Peyer's patch (tissue), 4 donors: Measurements from ENCODE around the gene MSI2. TPM values are rescaled to one million over a fixed set of nuclear protein-coding genes. Genes with fewer than 3 reads are reported as not detected.

Experiments used
- DNase-seq, 3 donors: peaks; one replicate each; pipeline ENCODE4 v3.0.0-alpha.2; 2017 to 2019
- H3K27ac ChIP-seq, 4 donors: fragments of 200-600 bp; sonication (generic); one replicate each; pipeline ENCODE4 v1.5.1; 2016 to 2019
- H3K27me3 ChIP-seq, 2 donors: fragments of 200-600 bp; sonication (generic); one replicate each; pipeline ENCODE4 v1.5.1; 2019
- H3K36me3 ChIP-seq, 3 donors: fragments of 200-600 bp; sonication (generic); one replicate each; pipeline ENCODE4 v1.5.1; 2016 to 2019
- H3K4me1 ChIP-seq, 4 donors: fragments of 200-600 bp; sonication (generic); one replicate each; pipeline ENCODE4 v1.5.1; 2016 to 2019
- H3K4me3 ChIP-seq, 4 donors: fragments of 200-600 bp; sonication (generic); 1 replicate in 3 of 4; 2 replicates in 1 of 4; pipeline ENCODE4 v1.5.1; 2016 to 2019; ENCODE audit warnings: mild to moderate bottlenecking in 1 of 4
- H3K9me3 ChIP-seq, 4 donors: fragments of 200-600 bp; sonication (generic); one replicate each; pipeline ENCODE4 v1.5.1; 2016 to 2019; ENCODE audit warnings: mild to moderate bottlenecking in 1 of 4
- POLR2A ChIP-seq, 2 donors: fragments of 450-650 bp; IDR thresholded peaks; one replicate each; pipeline ENCODE4 v1.5.1; 2017; ENCODE audit warnings: antibody characterized with exemption in 2 of 2, mild to moderate bottlenecking in 2 of 2, moderate library complexity in 2 of 2
- total RNA-seq, 4 donors: library from RNA; depleted of rRNA; stranded (reverse); fragments of >200 nt; gene quantifications; one replicate each; pipeline ENCODE4 v1.1.0, GENCODE V29; 2016
- TF ChIP-seq, protein P1 (sequence below), 6 experiments: fragments of 450-650 bp in 4 of 6; fragments of 200-600 bp in 2 of 6; sonication (generic) in 1 of 6; IDR thresholded peaks; one replicate each; pipeline ENCODE4 v1.5.1; 2017 to 2019; ENCODE audit warnings: antibody characterized with exemption in 6 of 6, mild to moderate bottlenecking in 3 of 6, moderate library complexity in 1 of 6

Gene MSI2
- total RNA-seq, 4 donors from 2014 or later, result 25.9 to 39.0 (median 29.2) TPM

DNA sequence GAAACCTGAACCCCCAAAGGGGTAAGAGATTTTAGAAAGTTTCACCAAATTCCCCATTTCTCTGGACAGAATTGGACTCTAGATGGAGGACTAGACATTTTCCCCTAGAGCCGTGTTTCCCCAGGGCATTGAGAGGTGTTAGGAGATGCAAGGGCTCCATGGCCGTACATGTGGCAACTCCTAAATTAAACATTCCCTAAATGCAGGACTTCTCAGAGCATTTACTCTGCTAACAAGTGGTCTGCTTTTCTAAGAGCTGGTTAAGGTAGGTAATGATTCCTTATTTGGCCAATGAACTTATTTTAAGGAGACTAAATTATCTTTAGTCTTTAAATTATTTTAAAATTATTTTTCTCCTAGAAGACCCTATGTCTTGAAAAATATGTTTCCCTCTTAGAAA is 200.9 kb downstream of the MSI2 start:
- Histone ChIP-seq H3K4me1 (peaks cover 0 to 8% (median 5%) of the 10 kb centered on the region in 4 donors), H3K27me3 (no peaks in the 10 kb centered on the region), H3K27ac (no peak overlapping the region), H3K9me3 (no peaks in the 10 kb centered on the region), H3K4me3 (no peak overlapping the region), H3K36me3 (no peaks in the 10 kb centered on the region)
- no peak for DNase-seq
- no peak for TF ChIP-seq POLR2A (IDR thresholded peaks at IDR 0.05)
- TF ChIP-seq, protein P1, sequence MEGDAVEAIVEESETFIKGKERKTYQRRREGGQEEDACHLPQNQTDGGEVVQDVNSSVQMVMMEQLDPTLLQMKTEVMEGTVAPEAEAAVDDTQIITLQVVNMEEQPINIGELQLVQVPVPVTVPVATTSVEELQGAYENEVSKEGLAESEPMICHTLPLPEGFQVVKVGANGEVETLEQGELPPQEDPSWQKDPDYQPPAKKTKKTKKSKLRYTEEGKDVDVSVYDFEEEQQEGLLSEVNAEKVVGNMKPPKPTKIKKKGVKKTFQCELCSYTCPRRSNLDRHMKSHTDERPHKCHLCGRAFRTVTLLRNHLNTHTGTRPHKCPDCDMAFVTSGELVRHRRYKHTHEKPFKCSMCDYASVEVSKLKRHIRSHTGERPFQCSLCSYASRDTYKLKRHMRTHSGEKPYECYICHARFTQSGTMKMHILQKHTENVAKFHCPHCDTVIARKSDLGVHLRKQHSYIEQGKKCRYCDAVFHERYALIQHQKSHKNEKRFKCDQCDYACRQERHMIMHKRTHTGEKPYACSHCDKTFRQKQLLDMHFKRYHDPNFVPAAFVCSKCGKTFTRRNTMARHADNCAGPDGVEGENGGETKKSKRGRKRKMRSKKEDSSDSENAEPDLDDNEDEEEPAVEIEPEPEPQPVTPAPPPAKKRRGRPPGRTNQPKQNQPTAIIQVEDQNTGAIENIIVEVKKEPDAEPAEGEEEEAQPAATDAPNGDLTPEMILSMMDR (IDR thresholded peaks at IDR 0.05), result no peak

- no peak overlapping the region for H3K27ac ChIP-seq
- H3K4me1 ChIP-seq, result peaks cover 0 to 8% (median 5%) of the 10 kb centered on the region in 4 donors
- TF ChIP-seq, protein P1 (IDR thresholded peaks at IDR 0.05), result no peak
- no peak for TF ChIP-seq POLR2A (IDR thresholded peaks at IDR 0.05)
- no peak overlapping the region for H3K4me3 ChIP-seq
- H3K36me3 ChIP-seq, result no peaks in the 10 kb centered on the region
- H3K9me3 ChIP-seq, result no peaks in the 10 kb centered on the region
- H3K27me3 ChIP-seq, result no peaks in the 10 kb centered on the region
- DNase-seq, result no peak
These were observed 202.5 kb downstream of the MSI2 start for GRCh38 chr17:57458718-57459285.

- H3K27ac ChIP-seq, result no peak overlapping the region
- no peaks in the 10 kb centered on the region for H3K36me3 ChIP-seq
- no peaks in the 10 kb centered on the region for H3K9me3 ChIP-seq
- no peaks in the 10 kb centered on the region for H3K27me3 ChIP-seq
- peaks cover 0 to 7% (median 5%) of the 10 kb centered on the region in 4 donors for H3K4me1 ChIP-seq
- no peak for DNase-seq
- no peak overlapping the region for H3K4me3 ChIP-seq
- no peak for TF ChIP-seq POLR2A (IDR thresholded peaks at IDR 0.05)
- TF ChIP-seq, protein P1 (IDR thresholded peaks at IDR 0.05), result peak in 1 of 6 experiments; percentile 8
These were observed 203.1 kb downstream of the MSI2 start for GRCh38 chr17:57459286-57459915.

DNA sequence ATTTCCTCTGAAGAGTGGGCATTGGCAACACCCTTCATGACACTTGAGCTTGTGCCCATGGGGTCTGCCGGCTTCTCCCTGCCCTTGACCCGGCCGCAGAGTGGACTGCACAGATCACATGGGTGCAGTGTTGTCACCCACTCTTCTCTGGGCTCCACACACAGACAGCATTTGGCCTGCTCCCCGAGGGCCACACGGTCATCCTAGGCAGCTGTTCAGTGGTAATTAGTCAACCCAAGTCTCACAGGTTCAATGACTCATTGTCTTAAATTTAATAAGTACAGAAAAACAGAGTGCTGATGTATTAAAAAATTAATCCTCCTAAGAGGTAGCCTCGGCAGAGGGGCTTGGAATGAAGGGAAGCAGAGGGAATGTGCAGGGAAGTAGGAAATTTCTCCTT is 204.8 kb downstream of the MSI2 start:
- Histone ChIP-seq H3K27me3 (no peaks in the 10 kb centered on the region), H3K4me1 (no peaks in the 10 kb centered on the region), H3K9me3 (no peaks in the 10 kb centered on the region), H3K27ac (no peak overlapping the region), H3K4me3 (no peak overlapping the region), H3K36me3 (no peaks in the 10 kb centered on the region)
- no peak for TF ChIP-seq POLR2A (IDR thresholded peaks at IDR 0.05)
- TF ChIP-seq, protein P1 (IDR thresholded peaks at IDR 0.05), result no peak
- DNase-seq, result no peak

- TF ChIP-seq, protein P1 (IDR thresholded peaks at IDR 0.05), result no peak
- TF ChIP-seq POLR2A (IDR thresholded peaks at IDR 0.05), result no peak
- H3K27me3 ChIP-seq, result no peaks in the 10 kb centered on the region
- no peak overlapping the region for H3K27ac ChIP-seq
These were observed 205.8 kb downstream of the MSI2 start for GRCh38 chr17:57462007-57462579.

More at GRCh38 chr17:57462007-57462579, 205.8 kb downstream of the MSI2 start:
- H3K36me3 ChIP-seq, result no peaks in the 10 kb centered on the region
- no peaks in the 10 kb centered on the region for H3K4me1 ChIP-seq
- H3K9me3 ChIP-seq, result no peaks in the 10 kb centered on the region
- no peak overlapping the region for H3K4me3 ChIP-seq
- DNase-seq, result no peak
